Measurements from ENCODE around the gene LDLR. TPM values are rescaled to one million over a fixed set of nuclear protein-coding genes. Genes with fewer than 3 reads are reported as not detected.

The LDLR gene
- total and polyA plus RNA-seq, 2 donors (not counting 1 experiment from before 2014, with no cell fraction given) = 1.8 to 4.8 TPM

DNA sequence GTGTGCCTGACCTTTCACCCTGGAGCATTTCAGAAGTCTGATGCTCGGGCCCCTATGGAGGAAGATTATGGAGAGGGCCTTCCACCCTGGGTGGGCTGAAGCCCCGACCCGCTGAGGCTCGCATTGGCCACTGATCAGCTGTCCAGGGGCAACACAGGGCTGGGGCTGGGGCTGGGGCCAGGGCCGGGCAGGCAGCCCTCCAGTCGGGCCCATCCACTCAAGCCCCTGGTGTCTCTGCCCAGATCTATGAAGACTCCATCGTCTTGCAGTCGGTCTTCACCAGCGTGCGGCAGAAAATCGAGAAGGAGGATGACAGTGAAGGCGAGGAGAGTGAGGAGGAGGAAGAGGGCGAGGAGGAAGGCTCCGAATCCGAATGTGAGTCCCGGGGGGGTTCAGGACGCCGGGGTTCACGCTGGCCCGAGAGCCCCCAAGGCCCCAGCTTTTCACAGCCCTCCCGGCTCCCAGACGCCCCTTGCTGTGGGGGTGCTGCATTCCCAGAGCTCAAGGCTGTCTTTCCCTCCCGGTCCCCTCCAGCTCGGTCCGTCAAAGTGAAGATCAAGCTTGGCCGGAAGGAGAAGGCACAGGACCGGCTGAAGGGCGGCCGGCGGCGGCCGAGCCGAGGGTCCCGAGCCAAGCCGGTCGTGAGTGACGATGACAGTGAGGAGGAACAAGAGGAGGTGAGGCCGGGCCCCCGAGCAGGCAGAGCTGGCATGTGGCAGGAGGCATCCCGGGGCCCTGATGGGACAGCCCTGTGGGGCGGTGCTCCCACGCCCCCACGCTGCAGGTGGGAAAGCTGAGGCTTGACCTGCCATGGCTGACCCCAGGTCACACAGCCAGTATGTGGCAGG, 29.5 kb upstream of the LDLR start:
- Histone ChIP-seq H3K4me2 (replicated peaks; ENCODE audit: low read depth, low read length, poor library complexity, severe bottlenecking) (no peak overlapping the region), H3K4me1 (ENCODE audit: control insufficient read depth in 2 of 2, insufficient read depth in 2 of 2, low read length in 2 of 2) (peaks cover 0 to 2% of the 10 kb centered on the region in 2 donors), H3K27me3 (replicated peaks in 1 of 4; ENCODE audit: control extremely low read depth in 1 of 4, control insufficient read depth in 3 of 4, insufficient read depth in 4 of 4, low read length in 3 of 4) (peaks cover 0 to 31% (median 5%) of the 10 kb centered on the region in 4 experiments), H3K79me2 (ENCODE audit: control insufficient read depth, insufficient read depth, low read length) (peaks cover 9% of the 10 kb centered on the region), H3K36me3 (replicated peaks in 1 of 2; ENCODE audit: control extremely low read depth in 1 of 2, control insufficient read depth in 1 of 2, extremely low read depth in 1 of 2, insufficient read depth in 2 of 2, low read length in 1 of 2) (peaks cover 0 to 29% of the 10 kb centered on the region in 2 experiments), H3K9me3 (ENCODE audit: control extremely low read depth in 1 of 3, control insufficient read depth in 2 of 3, insufficient read depth in 1 of 3, low read length in 2 of 3) (peaks cover 0 to 4% (median 0%) of the 10 kb centered on the region in 3 donors), H2AFZ (ENCODE audit: insufficient read depth, low read depth, low read length, poor library complexity, severe bottlenecking) (no peak overlapping the region), H3K27ac (ENCODE audit: low read length in 2 of 2) (no peak overlapping the region), H4K20me1 (ENCODE audit: control insufficient read depth, insufficient read depth, low read length, poor library complexity, severe bottlenecking) (peaks cover 26% of the 10 kb centered on the region), H3K4me3 (ENCODE audit: control extremely low read depth in 1 of 5, extremely low read depth in 1 of 5, insufficient read depth in 1 of 5, low read depth in 2 of 5, low read length in 4 of 5) (no peak overlapping the region), H3K9ac (ENCODE audit: low read length) (no peak overlapping the region)
- no peak for TF ChIP-seq CTCF (IDR thresholded peaks at IDR 0.05)
- DNase-seq (no peak), ATAC-seq (ENCODE audit: low read depth) (no peak)
- H3K27me3 Mint-ChIP-seq = peaks cover under 1% of the 10 kb centered on the region
- peaks cover 3% of the 10 kb centered on the region for H3K4me1 Mint-ChIP-seq
- no peak overlapping the region for H3K27ac Mint-ChIP-seq
- CTCF ChIA-PET = no interaction called here
- intact Hi-C loops (cut with micrococcal nuclease) = no loop called here
- no peaks in the 10 kb centered on the region for H3K9me3 Mint-ChIP-seq (ENCODE audit: insufficient read depth)
- POLR2A ChIA-PET = no interaction called here
- H3K4me3 Mint-ChIP-seq = no peak overlapping the region
- 98% methylated on average over 41 of the region's 43 CpGs for WGBS (ENCODE audit: insufficient coverage)

DNA sequence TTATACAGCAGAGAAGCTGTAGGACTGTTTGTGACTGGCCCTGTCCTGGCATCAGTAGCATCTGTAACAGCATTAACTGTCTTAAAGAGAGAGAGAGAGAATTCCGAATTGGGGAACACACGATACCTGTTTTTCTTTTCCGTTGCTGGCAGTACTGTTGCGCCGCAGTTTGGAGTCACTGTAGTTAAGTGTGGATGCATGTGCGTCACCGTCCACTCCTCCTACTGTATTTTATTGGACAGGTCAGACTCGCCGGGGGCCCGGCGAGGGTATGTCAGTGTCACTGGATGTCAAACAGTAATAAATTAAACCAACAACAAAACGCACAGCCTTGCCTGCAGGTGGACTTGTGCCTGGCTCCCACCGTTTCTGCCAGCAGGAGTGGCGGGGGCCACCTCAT, 27.3 kb upstream of the LDLR start:
- H3K27ac Mint-ChIP-seq = no peak overlapping the region
- H3K9me3 ChIP-seq (ENCODE audit: control extremely low read depth in 1 of 3, control insufficient read depth in 2 of 3, insufficient read depth in 1 of 3, low read length in 2 of 3) = peaks cover 0 to 3% (median 0%) of the 10 kb centered on the region in 3 donors
- no peaks in the 10 kb centered on the region for H3K9me3 Mint-ChIP-seq (ENCODE audit: insufficient read depth)
- H2AFZ ChIP-seq (ENCODE audit: insufficient read depth, low read depth, low read length, poor library complexity, severe bottlenecking) = no peak overlapping the region
- peaks cover 0 to 21% of the 10 kb centered on the region in 2 experiments for H3K36me3 ChIP-seq (replicated peaks in 1 of 2; ENCODE audit: control extremely low read depth in 1 of 2, control insufficient read depth in 1 of 2, extremely low read depth in 1 of 2, insufficient read depth in 2 of 2, low read length in 1 of 2)
- H3K27me3 ChIP-seq (replicated peaks in 1 of 4; ENCODE audit: control extremely low read depth in 1 of 4, control insufficient read depth in 3 of 4, insufficient read depth in 4 of 4, low read length in 3 of 4) = peaks cover 0 to 9% (median 0%) of the 10 kb centered on the region in 4 experiments
- intact Hi-C loops (cut with micrococcal nuclease) = no loop called here
- no peak overlapping the region for H3K27ac ChIP-seq (ENCODE audit: low read length in 2 of 2)
- no peaks in the 10 kb centered on the region for H3K79me2 ChIP-seq (ENCODE audit: control insufficient read depth, insufficient read depth, low read length)
- H3K4me1 ChIP-seq (ENCODE audit: control insufficient read depth in 2 of 2, insufficient read depth in 2 of 2, low read length in 2 of 2) = no peaks in the 10 kb centered on the region
- POLR2A ChIA-PET = no interaction called here
- 96% methylated on average over 6 of the region's 14 CpGs for WGBS (ENCODE audit: insufficient coverage)
- no peak for DNase-seq
- H3K27me3 Mint-ChIP-seq = no peaks in the 10 kb centered on the region
- CTCF ChIA-PET = interaction anchor here (1.2 kb wide), 1 partner anchor 64 kb away, joined by 4 read pairs; no protein-coding TSS in a partner anchor
- ATAC-seq (ENCODE audit: low read depth) = no peak
- H3K4me2 ChIP-seq (replicated peaks; ENCODE audit: low read depth, low read length, poor library complexity, severe bottlenecking) = no peak overlapping the region
- TF ChIP-seq EZH2 (IDR thresholded peaks at IDR 0.05; ENCODE audit: borderline replicate concordance, insufficient read depth, low read depth, low read length, poor library complexity, severe bottlenecking) (no peak), CTCF (IDR thresholded peaks at IDR 0.05) (no peak)
- H3K9ac ChIP-seq (ENCODE audit: low read length) = no peak overlapping the region
- no peaks in the 10 kb centered on the region for H3K4me1 Mint-ChIP-seq
- no peak overlapping the region for H3K4me3 Mint-ChIP-seq
- H3K4me3 ChIP-seq (ENCODE audit: control extremely low read depth in 1 of 5, extremely low read depth in 1 of 5, insufficient read depth in 1 of 5, low read depth in 2 of 5, low read length in 4 of 5) = no peak overlapping the region
- H4K20me1 ChIP-seq (ENCODE audit: control insufficient read depth, insufficient read depth, low read length, poor library complexity, severe bottlenecking) = peaks cover 4% of the 10 kb centered on the region
